ENCODE measurements around the gene JAK1. TPM values are rescaled to one million over a fixed set of nuclear protein-coding genes. Genes with fewer than 3 reads are reported as not detected.

Gene JAK1
- polyA plus RNA-seq, 1 donor from 2014 or later, result 26.8 TPM

- Histone ChIP-seq H3K27me3 (ENCODE audit: insufficient read depth, low read depth, low read length) (no peaks in the 10 kb centered on the region), H3K36me3 (ENCODE audit: insufficient read depth, low read length) (no peaks in the 10 kb centered on the region), H4K20me1 (ENCODE audit: insufficient read depth) (no peaks in the 10 kb centered on the region), H2AFZ (ENCODE audit: low read depth, low read length) (no peak overlapping the region), H3K9me3 (ENCODE audit: low read length) (no peaks in the 10 kb centered on the region), H3K27ac (ENCODE audit: low read length) (no peak overlapping the region), H3K4me2 (ENCODE audit: low read length) (no peak overlapping the region), H3K9ac (ENCODE audit: low read length) (no peak overlapping the region), H3F3A (ENCODE audit: insufficient read depth, low read length, poor library complexity, severe bottlenecking) (no peaks in the 10 kb centered on the region), H3K9me2 (ENCODE audit: insufficient read depth, low read length) (no peaks in the 10 kb centered on the region), H3K4me3 (ENCODE audit: low read length) (no peak overlapping the region), H3K79me2 (replicated peaks; ENCODE audit: insufficient read depth, low read length) (no peaks in the 10 kb centered on the region)
- TF ChIP-seq MXI1 (conservative IDR thresholded peaks at IDR 0.05; ENCODE audit: poor library complexity, severe bottlenecking) (no peak), EP300 (conservative IDR thresholded peaks at IDR 0.05; ENCODE audit: poor library complexity, severe bottlenecking) (no peak), REST (IDR thresholded peaks at IDR 0.05; ENCODE audit: borderline replicate concordance) (no peak), POLR2AphosphoS5 (IDR thresholded peaks at IDR 0.05) (no peak), TAF1 (IDR thresholded peaks at IDR 0.05; ENCODE audit: low read depth) (no peak), CTCF (IDR thresholded peaks at IDR 0.05; ENCODE audit: poor library complexity, severe bottlenecking) (no peak), EZH2 (IDR thresholded peaks at IDR 0.05; ENCODE audit: borderline replicate concordance, insufficient read depth, low read length, poor library complexity, severe bottlenecking) (no peak), SMC3 (conservative IDR thresholded peaks at IDR 0.05; ENCODE audit: poor library complexity) (no peak), RAD21 (conservative IDR thresholded peaks at IDR 0.05) (no peak)
Observed at GRCh38 chr1:64875606-64876005, 90.7 kb downstream of the JAK1 start.

GRCh38 chr1:64875101-64875500 lies 91.2 kb downstream of the JAK1 start:
- H3K9ac ChIP-seq (ENCODE audit: low read length), result no peak overlapping the region
- no peaks in the 10 kb centered on the region for H3K27me3 ChIP-seq (ENCODE audit: insufficient read depth, low read depth, low read length)
- no peak overlapping the region for H2AFZ ChIP-seq (ENCODE audit: low read depth, low read length)
- H3K4me3 ChIP-seq (ENCODE audit: low read length), result no peak overlapping the region
- no peaks in the 10 kb centered on the region for H3K9me2 ChIP-seq (ENCODE audit: insufficient read depth, low read length)
- H3F3A ChIP-seq (ENCODE audit: insufficient read depth, low read length, poor library complexity, severe bottlenecking), result no peaks in the 10 kb centered on the region
- no peak overlapping the region for H3K27ac ChIP-seq (ENCODE audit: low read length)
- TF ChIP-seq SMC3 (conservative IDR thresholded peaks at IDR 0.05; ENCODE audit: poor library complexity) (no peak), POLR2AphosphoS5 (IDR thresholded peaks at IDR 0.05) (no peak), EZH2 (IDR thresholded peaks at IDR 0.05; ENCODE audit: borderline replicate concordance, insufficient read depth, low read length, poor library complexity, severe bottlenecking) (no peak), EP300 (conservative IDR thresholded peaks at IDR 0.05; ENCODE audit: poor library complexity, severe bottlenecking) (no peak), MXI1 (conservative IDR thresholded peaks at IDR 0.05; ENCODE audit: poor library complexity, severe bottlenecking) (no peak), RAD21 (conservative IDR thresholded peaks at IDR 0.05) (no peak), CTCF (IDR thresholded peaks at IDR 0.05; ENCODE audit: poor library complexity, severe bottlenecking) (no peak), TAF1 (IDR thresholded peaks at IDR 0.05; ENCODE audit: low read depth) (no peak), REST (IDR thresholded peaks at IDR 0.05; ENCODE audit: borderline replicate concordance) (no peak)
- no peaks in the 10 kb centered on the region for H3K9me3 ChIP-seq (ENCODE audit: low read length)
- H3K36me3 ChIP-seq (ENCODE audit: insufficient read depth, low read length), result no peaks in the 10 kb centered on the region
- no peak overlapping the region for H3K4me2 ChIP-seq (ENCODE audit: low read length)
- H4K20me1 ChIP-seq (ENCODE audit: insufficient read depth), result no peaks in the 10 kb centered on the region
- no peaks in the 10 kb centered on the region for H3K79me2 ChIP-seq (replicated peaks; ENCODE audit: insufficient read depth, low read length)
